GM23338 (cell line): ENCODE measurements around the gene ACSL4. TPM values are rescaled to one million over a fixed set of nuclear protein-coding genes. Genes with fewer than 3 reads are reported as not detected.

ENCODE experiments used
- ATAC-seq: fragments of 200-7000 bp; cut with Tn5 transposase; 3 replicates; pipeline ENCODE4 v1.9.1; 2020
- DNase-seq: peaks from one replicate; pipeline ENCODE4 v3.0.0-alpha.2; 2015; ENCODE audit warnings: low spot score
- H2AFZ ChIP-seq: fragments of 200-600 bp; sonication (generic); 2 replicates; pipeline ENCODE4 v1.8.0; 2016; ENCODE audit warnings: antibody characterized with exemption, mild to moderate bottlenecking, moderate library complexity
- H3F3A ChIP-seq: fragments of 200-600 bp; sonication (generic); replicated peaks from 2 replicates; pipeline ENCODE4 v1.8.0; 2017; ENCODE audit warnings: antibody characterized with exemption, mixed run types, low read depth
- H3K27ac ChIP-seq: fragments of 200-600 bp; sonication (generic); 2 replicates; pipeline ENCODE4 v1.6.1; 2016; ENCODE audit warnings: low read depth
- H3K27me3 ChIP-seq: fragments of 200-600 bp; sonication (generic); 2 replicates; pipeline ENCODE4 v1.8.0; 2016; ENCODE audit warnings: mild to moderate bottlenecking, mixed run types, moderate library complexity; ENCODE audit not compliant: insufficient read depth
- H3K36me3 ChIP-seq: fragments of 200-600 bp; sonication (generic); 2 replicates; pipeline ENCODE4 v1.8.0; 2016; ENCODE audit warnings: mild to moderate bottlenecking; ENCODE audit not compliant: insufficient read depth
- H3K4me1 ChIP-seq: fragments of 200-600 bp; sonication (generic); 2 replicates; pipeline ENCODE4 v1.8.0; 2016; ENCODE audit warnings: mild to moderate bottlenecking, moderate library complexity; ENCODE audit not compliant: insufficient read depth
- H3K4me2 ChIP-seq: fragments of 200-600 bp; sonication (generic); 2 replicates; pipeline ENCODE4 v1.7.1; 2017; ENCODE audit warnings: mixed run types
- H3K4me3 ChIP-seq: fragments of 200-600 bp; sonication (generic); 2 replicates; pipeline ENCODE4 v1.6.1; 2016; ENCODE audit warnings: mixed run types
- H3K79me2 ChIP-seq: fragments of 200-600 bp; sonication (generic); replicated peaks from 2 replicates; pipeline ENCODE4 v1.8.0; 2017; ENCODE audit warnings: mild to moderate bottlenecking; ENCODE audit not compliant: insufficient read depth
- H3K9me2 ChIP-seq: fragments of 200-600 bp; sonication (generic); 2 replicates; pipeline ENCODE4 v1.8.0; 2017; ENCODE audit not compliant: insufficient read depth
- H4K20me1 ChIP-seq: fragments of 200-600 bp; sonication (generic); replicated peaks from 2 replicates; pipeline ENCODE4 v1.8.0; 2017; ENCODE audit warnings: mild to moderate bottlenecking; ENCODE audit not compliant: insufficient read depth
- H3K27ac Mint-ChIP-seq: 2 replicates; pipeline ENCODE4 v1.8.0; 2020; ENCODE audit warnings: inconsistent platforms, mild to moderate bottlenecking, moderate library complexity, mixed read lengths
- H3K27me3 Mint-ChIP-seq: 3 replicates; pipeline ENCODE4 v1.8.0; 2022; ENCODE audit warnings: low read depth, mild to moderate bottlenecking, moderate library complexity, mixed read lengths, inconsistent platforms; ENCODE audit not compliant: insufficient read depth, poor library complexity
- H3K36me3 Mint-ChIP-seq: 3 replicates; pipeline ENCODE4 v1.8.0; 2021; ENCODE audit warnings: low read depth, mild to moderate bottlenecking, inconsistent platforms, moderate library complexity, mixed read lengths
- H3K4me1 Mint-ChIP-seq: 3 replicates; pipeline ENCODE4 v1.8.0; 2020; ENCODE audit warnings: mild to moderate bottlenecking, inconsistent platforms, mixed read lengths
- H3K4me3 Mint-ChIP-seq: 3 replicates; pipeline ENCODE4 v1.8.0; 2021; ENCODE audit warnings: moderate library complexity, mild to moderate bottlenecking, inconsistent platforms, mixed read lengths
- H3K9me3 Mint-ChIP-seq: 3 replicates; pipeline ENCODE4 v1.8.0; 2020; ENCODE audit warnings: moderate library complexity, mild to moderate bottlenecking, inconsistent platforms, mixed read lengths
- CREB1 ChIP-seq: fragments of 250-450 bp; sonication (Bioruptor Pico); IDR thresholded peaks from 2 replicates; pipeline ENCODE4 v1.5.0; 2020; ENCODE audit warnings: low read depth, mild to moderate bottlenecking, moderate library complexity
- ETS1 ChIP-seq: IDR thresholded peaks from 2 replicates; pipeline ENCODE4 v1.6.1; 2016; ENCODE audit warnings: antibody characterized with exemption
- EZH2 ChIP-seq: fragments of 200-600 bp; sonication (generic); IDR thresholded peaks from one replicate; pipeline ENCODE4 v1.8.0; 2017; ENCODE audit warnings: antibody characterized with exemption, mild to moderate bottlenecking, low read depth; ENCODE audit not compliant: unreplicated experiment
- JUNB ChIP-seq: IDR thresholded peaks from one replicate; pipeline ENCODE4 v1.6.1; 2016; ENCODE audit warnings: antibody characterized with exemption; ENCODE audit not compliant: unreplicated experiment
- NANOG ChIP-seq: IDR thresholded peaks from 2 replicates; pipeline ENCODE4 v1.6.1; 2016; ENCODE audit warnings: antibody characterized with exemption, borderline replicate concordance
- POLR2AphosphoS5 ChIP-seq: IDR thresholded peaks from 2 replicates; pipeline ENCODE4 v1.6.1; 2016; ENCODE audit warnings: antibody characterized with exemption, low read depth
- REST ChIP-seq: IDR thresholded peaks from one replicate; pipeline ENCODE4 v1.6.1; 2018; ENCODE audit warnings: antibody characterized with exemption; ENCODE audit not compliant: unreplicated experiment
- STAT1 ChIP-seq: IDR thresholded peaks from one replicate; pipeline ENCODE4 v1.6.1; 2016; ENCODE audit warnings: antibody characterized with exemption; ENCODE audit not compliant: unreplicated experiment
- ZNF114 ChIP-seq: fragments of 250-450 bp; sonication (Bioruptor Pico); IDR thresholded peaks from 2 replicates; pipeline ENCODE4 v1.5.0; 2020; ENCODE audit warnings: mild to moderate bottlenecking, moderate library complexity
- ZNF331 ChIP-seq: fragments of 250-450 bp; sonication (Bioruptor Pico); IDR thresholded peaks from 2 replicates; pipeline ENCODE4 v1.5.0; 2020; ENCODE audit warnings: low read depth, mild to moderate bottlenecking, moderate library complexity
- ZNF462 ChIP-seq: fragments of 250-450 bp; sonication (Bioruptor Pico); IDR thresholded peaks from 2 replicates; pipeline ENCODE4 v1.5.0; 2020; ENCODE audit warnings: mild to moderate bottlenecking, moderate library complexity
- polyA plus RNA-seq: library from polyadenylated mRNA; unstranded; fragments of >200 nt; fragmentation: Nextera tagmentation; extraction: Ambion mirVana; gene quantifications from 2 replicates; pipeline ENCODE4 v1.2.1, GENCODE V29; 2016
- total RNA-seq: library from RNA; depleted of rRNA; stranded (reverse); fragments of >200 nt; shearing (Covaris generic); gene quantifications from 2 replicates; pipeline ENCODE4 v1.2.3, GENCODE V29; 2014

ACSL4 gene
- total and polyA plus RNA-seq, 2 experiments from 2014 or later: 17.8 to 76.3 TPM

- no peaks in the 10 kb centered on the region for H3K79me2 ChIP-seq
- H3K27ac Mint-ChIP-seq: no peak overlapping the region
- H3K27ac ChIP-seq: no peak overlapping the region
- no peaks in the 10 kb centered on the region for H3K27me3 ChIP-seq
- TF ChIP-seq REST (no peak), POLR2AphosphoS5 (no peak), CREB1 (CRISPR knock-in tag) (no peak), ZNF462 (CRISPR knock-in tag) (no peak), STAT1 (no peak), JUNB (no peak), ETS1 (no peak), NANOG (no peak), EZH2 (no peak), ZNF331 (CRISPR knock-in tag) (no peak), ZNF114 (CRISPR knock-in tag) (no peak)
- H3K9me2 ChIP-seq: no peaks in the 10 kb centered on the region
- no peak for DNase-seq
- H3K36me3 Mint-ChIP-seq: peaks cover 18% of the 10 kb centered on the region
- no peaks in the 10 kb centered on the region for H3F3A ChIP-seq
- no peaks in the 10 kb centered on the region for H3K27me3 Mint-ChIP-seq
- no peak overlapping the region for H3K4me2 ChIP-seq
- H3K4me1 ChIP-seq: no peaks in the 10 kb centered on the region
- no peaks in the 10 kb centered on the region for H4K20me1 ChIP-seq
- no peak overlapping the region for H3K4me3 Mint-ChIP-seq
- ATAC-seq: no peak
- no peak overlapping the region for H3K4me3 ChIP-seq
- no peaks in the 10 kb centered on the region for H3K36me3 ChIP-seq
- H3K4me1 Mint-ChIP-seq: no peaks in the 10 kb centered on the region
- peaks cover 5% of the 10 kb centered on the region for H3K9me3 Mint-ChIP-seq
- no peak overlapping the region for H2AFZ ChIP-seq
These were observed 89.4 kb downstream of the ACSL4 start for GRCh38 chrX:109643687-109644086.
